K562 (cell line): ENCODE data around the gene SUSD3. TPM values are rescaled to one million over a fixed set of nuclear protein-coding genes. Genes with fewer than 3 reads are reported as not detected.

Experiments used
- ARHGAP35 ChIP-seq: fragments of 450-650 bp; IDR thresholded peaks from 2 replicates; pipeline ENCODE4 v1.6.1; 2018; ENCODE audit not compliant: partially characterized antibody
- ATF3 ChIP-seq, 2 experiments: fragments of 450-650 bp in 1 of 2; sonication (generic) in 1 of 2; formaldehyde crosslinking in 1 of 2; IDR thresholded peaks in 1 of 2; conservative IDR thresholded peaks in 1 of 2; 2 replicates each; pipeline versions ENCODE4 v1.6.1 to v1.8.1; 2016 to 2023; ENCODE audit warnings: mild to moderate bottlenecking in 2 of 2, moderate library complexity in 2 of 2, inconsistent platforms in 1 of 2, missing genetic modification reagents in 1 of 2
- ATF7 ChIP-seq: fragments of 450-650 bp; IDR thresholded peaks from 2 replicates; pipeline ENCODE4 v1.7.1; 2014; ENCODE audit warnings: mild to moderate bottlenecking, moderate library complexity
- DLX4 ChIP-seq: fragments of 250-450 bp; sonication (Bioruptor Pico); IDR thresholded peaks from 2 replicates; pipeline ENCODE4 v1.6.1; 2021; ENCODE audit warnings: mild to moderate bottlenecking
- DMBX1 ChIP-seq: fragments of 250-450 bp; sonication (Bioruptor Pico); IDR thresholded peaks from 2 replicates; pipeline ENCODE4 v1.8.0; 2022; ENCODE audit warnings: inconsistent platforms, mild to moderate bottlenecking, moderate library complexity, borderline replicate concordance
- DPF2 ChIP-seq: fragments of 450-650 bp; IDR thresholded peaks from 2 replicates; pipeline ENCODE4 v1.6.1; 2016
- E2F5 ChIP-seq: sonication (generic); formaldehyde crosslinking; IDR thresholded peaks from 2 replicates; pipeline ENCODE4 v1.8.0; 2022; ENCODE audit warnings: mild to moderate bottlenecking, missing genetic modification reagents
- FOXK2 ChIP-seq, 2 experiments: fragments of 450-650 bp; IDR thresholded peaks in 1 of 2; conservative IDR thresholded peaks in 1 of 2; 2 replicates each; pipeline ENCODE4 v1.6.1; 2016; ENCODE audit warnings: low read depth in 2 of 2, mild to moderate bottlenecking in 1 of 2
- FOXP1 ChIP-seq: sonication (generic); formaldehyde crosslinking; IDR thresholded peaks from 2 replicates; pipeline ENCODE4 v1.8.0; 2022; ENCODE audit warnings: mild to moderate bottlenecking, missing genetic modification reagents
- GATA2 ChIP-seq: sonication (generic); formaldehyde crosslinking; IDR thresholded peaks from 2 replicates; pipeline ENCODE4 v1.4.0; 2020; ENCODE audit warnings: mild to moderate bottlenecking, missing genetic modification reagents
- LCOR ChIP-seq: sonication (generic); formaldehyde crosslinking; IDR thresholded peaks from 2 replicates; pipeline ENCODE4 v1.8.0; 2022; ENCODE audit warnings: mild to moderate bottlenecking, missing genetic modification reagents
- MYC ChIP-seq, 2 experiments: fragments of 250-450 bp in 1 of 2; sonication (Bioruptor Pico) in 1 of 2; IDR thresholded peaks; 2 replicates each; pipeline versions ENCODE4 v1.5.1 to v1.6.1; 2012 to 2021; ENCODE audit warnings: low read depth in 2 of 2, borderline replicate concordance in 1 of 2, improper control_type of control experiment in 1 of 2, low read length in 1 of 2, mild to moderate bottlenecking in 1 of 2, moderate library complexity in 1 of 2
- MYNN ChIP-seq, 2 experiments: sonication (generic); formaldehyde crosslinking in 1 of 2; IDR thresholded peaks; 2 replicates each; pipeline versions ENCODE4 v1.5.0 to v1.6.1; 2016 to 2020; ENCODE audit warnings: antibody characterized with exemption in 1 of 2, missing genetic modification reagents in 1 of 2
- NCOA1 ChIP-seq: fragments of 450-650 bp; IDR thresholded peaks from 2 replicates; pipeline ENCODE4 v1.6.1; 2016; ENCODE audit warnings: low read depth
- PHB2 ChIP-seq: fragments of 450-650 bp; IDR thresholded peaks from 2 replicates; pipeline ENCODE4 v1.6.1; 2017; ENCODE audit warnings: low read depth
- RCOR1 ChIP-seq, 2 experiments: IDR thresholded peaks; 2 replicates each; pipeline ENCODE4 v1.6.1; 2012; ENCODE audit warnings: low read depth in 2 of 2, low read length in 2 of 2, borderline replicate concordance in 1 of 2, improper control_type of control experiment in 1 of 2
- SNIP1 ChIP-seq: fragments of 450-650 bp; IDR thresholded peaks from 2 replicates; pipeline ENCODE4 v1.7.1; 2017; ENCODE audit warnings: low read depth, mild to moderate bottlenecking
- SP1 ChIP-seq: sonication (generic); formaldehyde crosslinking; IDR thresholded peaks from 2 replicates; pipeline ENCODE4 v1.8.1; 2022; ENCODE audit warnings: mild to moderate bottlenecking, missing genetic modification reagents
- SP2 ChIP-seq: IDR thresholded peaks from 2 replicates; pipeline ENCODE4 v1.6.1; 2011; ENCODE audit warnings: mild to moderate bottlenecking, low read depth, low read length, moderate library complexity; ENCODE audit not compliant: poor library complexity, severe bottlenecking; ENCODE audit errors: extremely low read depth
- THAP7 ChIP-seq: fragments of 250-450 bp; sonication (Bioruptor Pico); IDR thresholded peaks from 2 replicates; pipeline ENCODE4 v1.5.0; 2021
- TRIM28 ChIP-seq: fragments of 450-650 bp; IDR thresholded peaks from 2 replicates; pipeline ENCODE4 v1.6.1; 2017
- ZNF282 ChIP-seq: sonication (generic); formaldehyde crosslinking; IDR thresholded peaks from 2 replicates; pipeline ENCODE4 v1.8.1; 2023; ENCODE audit warnings: missing genetic modification reagents
- ZNF395 ChIP-seq: fragments of 200-800 bp; sonication (Bioruptor generic); IDR thresholded peaks from 2 replicates; pipeline ENCODE4 v1.6.1; 2017; ENCODE audit warnings: missing genetic modification characterization, missing compliant biosample characterization
- polyA plus RNA-seq, 8 experiments: library from polyadenylated mRNA; depleted of rRNA in 4 of 8; stranded (reverse) in 5 of 8; unstranded in 3 of 8; fragments of >200 nt; fragmentation: Nextera tagmentation in 2 of 8; fragmentation: Illumina TruSeq in 1 of 8; extraction: Ambion mirVana in 2 of 8; extraction: Trizol in 1 of 8; gene quantifications; 2 replicates each; pipeline versions ENCODE4 v1.2.1 to v1.2.3, GENCODE V29; 2011 to 2014; ENCODE audit warnings: inconsistent platforms in 1 of 8, missing spikeins in 1 of 8
- total RNA-seq, 7 experiments: library from RNA; depleted of rRNA in 6 of 7; stranded (reverse); fragments of >200 nt in 6 of 7; fragmentation: Illumina TruSeq in 2 of 7; extraction: Trizol in 2 of 7; gene quantifications; 2 replicates each; pipeline versions ENCODE4 v1.2.1 to v1.2.3, GENCODE V29; 2011 to 2021; ENCODE audit warnings: low replicate concordance in 1 of 7

The SUSD3 gene
- total and polyA plus RNA-seq, 9 of the 15 experiments (the other 6 are each of a cell fraction or from before 2014, with no cell fraction given), result 1.3 to 21.7 (median 11.4) TPM

- TF ChIP-seq ATF3 (IDR thresholded peaks at IDR 0.05), result peak; percentile 14; the same call in 1 of the 2 replicates
- TF ChIP-seq ATF3 (CRISPR knock-in tag; conservative IDR thresholded peaks at IDR 0.05), result no peak
- no peak for TF ChIP-seq SP2
- TF ChIP-seq FOXK2 (conservative IDR thresholded peaks at IDR 0.05 in 1 of 2, IDR thresholded peaks at IDR 0.05 in 1 of 2; ENCODE audit: low read depth in 2 of 2), result peak; percentile 56 to 74; a peak in 2 of 4 replicates
- no peak for TF ChIP-seq SNIP1
- TF ChIP-seq DMBX1, result peak; percentile 69
- peak; percentile 53; the same call in 1 of the 2 replicates for TF ChIP-seq MYNN (IDR thresholded peaks at IDR 0.05)
- no peak for TF ChIP-seq MYNN (CRISPR knock-in tag; IDR thresholded peaks at IDR 0.05)
- 0 out of 2 replicates have a peak, but pooled peaks have one; percentile 20 for TF ChIP-seq DPF2
- TF ChIP-seq MYC (IDR thresholded peaks at IDR 0.05; ENCODE audit: low read depth, low read length), result peak; percentile 66
- no peak for TF ChIP-seq MYC (CRISPR knock-in tag; IDR thresholded peaks at IDR 0.05; ENCODE audit: borderline replicate concordance, low read depth)
- TF ChIP-seq ZNF282 (CRISPR knock-in tag), result no peak
- 0 out of 2 replicates have a peak, but pooled peaks have one; percentile 57 for TF ChIP-seq FOXP1 (CRISPR knock-in tag)
- TF ChIP-seq ARHGAP35, result no peak
- TF ChIP-seq PHB2, result no peak
- 0 out of 2 replicates have a peak, but pooled peaks have one; percentile 76 for TF ChIP-seq E2F5 (CRISPR knock-in tag)
- TF ChIP-seq GATA2 (CRISPR knock-in tag), result no peak
- TF ChIP-seq SP1 (CRISPR knock-in tag), result peak; percentile 80
- TF ChIP-seq DLX4, result no peak
- no peak for TF ChIP-seq THAP7
- TF ChIP-seq NCOA1, result 0 out of 2 replicates have a peak, but pooled peaks have one; percentile 51
- peak in 1 of 2 experiments; percentile 81; a peak in 2 of 4 replicates for TF ChIP-seq RCOR1 (IDR thresholded peaks at IDR 0.05; ENCODE audit: borderline replicate concordance in 1 of 2, low read depth in 2 of 2, low read length in 2 of 2)
- TF ChIP-seq ZNF395 (CRISPR knock-in tag), result peak; percentile 83
- TF ChIP-seq TRIM28, result no peak
- peak; percentile 51; the same call in 1 of the 2 replicates for TF ChIP-seq LCOR (CRISPR knock-in tag)
- TF ChIP-seq ATF7, result peak; percentile 76
Measured at GRCh38 chr9:93064392-93065134, 6.1 kb downstream of the SUSD3 start (continued).
